ENCODE measurements around the gene ZFP82. TPM values are rescaled to one million over a fixed set of nuclear protein-coding genes. Genes with fewer than 3 reads are reported as not detected.

ZFP82 gene
- polyA plus RNA-seq (2013, experiment 1 of 2) = 12.2 TPM
- 12.2 TPM for polyA plus RNA-seq (2013, experiment 2 of 2)

GRCh38 chr19:36418287-36419001 lies at the start of gene ZFP82:
Gene ZFP82, minus strand, starts transcription at chr19:36418644. Its CDS starts 8,855 bp downstream, at chr19:36409789.
- Histone ChIP-seq H3K4ac (ENCODE audit: low read length) (peak within 1 kb of the TSS; percentile 100), H2BK120ac (ENCODE audit: low read depth, low read length) (peak within 1 kb of the TSS; percentile 81), H3K9me3 (replicated peaks in 1 of 2; ENCODE audit: control insufficient read depth in 2 of 2, insufficient read depth in 1 of 2, low read depth in 1 of 2, low read length in 2 of 2) (peaks cover 2 to 44% of the 10 kb centered on the region in 2 donors), H3K36me3 (replicated peaks in 1 of 2; ENCODE audit: control insufficient read depth in 2 of 2, insufficient read depth in 2 of 2, low read length in 2 of 2) (peaks cover 0 to 31% of the 10 kb centered on the region in 2 donors), H3K4me3 (ENCODE audit: low read length in 2 of 2) (peak within 1 kb of the TSS; percentile 89 to 98), H2BK15ac (ENCODE audit: low read length) (peak within 1 kb of the TSS; percentile 83), H2AK5ac (ENCODE audit: low read depth, low read length) (peak within 1 kb of the TSS; percentile 93), H4K8ac (ENCODE audit: low read depth, low read length) (peak within 1 kb of the TSS; percentile 82), H3K27ac (replicated peaks; ENCODE audit: low read length) (peak within 1 kb of the TSS; percentile 78), H3K14ac (ENCODE audit: low read length) (peak within 1 kb of the TSS; percentile 98), H2AFZ (ENCODE audit: low read length) (peak within 1 kb of the TSS; percentile 99), H3K79me1 (ENCODE audit: low read depth, low read length) (peaks cover 11% of the 10 kb centered on the region), H3K23ac (ENCODE audit: low read depth, low read length, poor library complexity) (peak within 1 kb of the TSS; percentile 12), H2BK5ac (ENCODE audit: low read length) (peak within 1 kb of the TSS; percentile 93), H3K9ac (ENCODE audit: low read depth, low read length, poor library complexity) (peak within 1 kb of the TSS; percentile 98), H3K4me2 (ENCODE audit: insufficient read depth, low read length, poor library complexity, severe bottlenecking) (peak within 1 kb of the TSS; percentile 84), H3K18ac (ENCODE audit: low read length) (peak within 1 kb of the TSS; percentile 99), H3K27me3 (ENCODE audit: control insufficient read depth in 3 of 3, insufficient read depth in 3 of 3, low read depth in 1 of 3, low read length in 3 of 3) (peaks cover 0 to 19% (median 0%) of the 10 kb centered on the region in 3 experiments), H2BK12ac (ENCODE audit: low read length) (peak within 1 kb of the TSS; percentile 41), H4K91ac (ENCODE audit: low read depth, low read length, poor library complexity) (no peak within 1 kb of the TSS), H3K4me1 (ENCODE audit: control insufficient read depth in 2 of 2, insufficient read depth in 1 of 2, low read depth in 1 of 2, low read length in 2 of 2) (peaks cover 0 to 6% of the 10 kb centered on the region in 2 donors)
- no CpG with 5 or more reads among the region's 70 CpGs for WGBS, 2 donors (ENCODE audit: extremely low coverage in 2 of 2, insufficient read length in 2 of 2, insufficient replicate concordance in 1 of 2)
- DNase-seq (ENCODE audit: low spot score) = peak; percentile 83

- no peaks in the 10 kb centered on the region for H3K27me3 ChIP-seq (ENCODE audit: control insufficient read depth in 3 of 3, insufficient read depth in 3 of 3, low read depth in 1 of 3, low read length in 3 of 3)
- H2BK120ac ChIP-seq (ENCODE audit: low read depth, low read length) = no peak overlapping the region
- H3K9me3 ChIP-seq (replicated peaks in 1 of 2; ENCODE audit: control insufficient read depth in 2 of 2, insufficient read depth in 1 of 2, low read depth in 1 of 2, low read length in 2 of 2) = peaks cover 0 to 78% of the 10 kb centered on the region in 2 donors
- H3K18ac ChIP-seq (ENCODE audit: low read length) = no peak overlapping the region
- H2AK5ac ChIP-seq (ENCODE audit: low read depth, low read length) = no peak overlapping the region
- WGBS, 2 donors (ENCODE audit: extremely low coverage in 2 of 2, insufficient read length in 2 of 2, insufficient replicate concordance in 1 of 2) = no CpG with 5 or more reads among the region's 1 CpG
- no peak overlapping the region for H2BK5ac ChIP-seq (ENCODE audit: low read length)
- H4K91ac ChIP-seq (ENCODE audit: low read depth, low read length, poor library complexity) = no peak overlapping the region
- H2BK12ac ChIP-seq (ENCODE audit: low read length) = no peak overlapping the region
- H3K79me1 ChIP-seq (ENCODE audit: low read depth, low read length) = no peaks in the 10 kb centered on the region
- DNase-seq (ENCODE audit: low spot score) = no peak
- no peak overlapping the region for H3K9ac ChIP-seq (ENCODE audit: low read depth, low read length, poor library complexity)
- H3K4me1 ChIP-seq (ENCODE audit: control insufficient read depth in 2 of 2, insufficient read depth in 1 of 2, low read depth in 1 of 2, low read length in 2 of 2) = no peaks in the 10 kb centered on the region
- H3K36me3 ChIP-seq (replicated peaks in 1 of 2; ENCODE audit: control insufficient read depth in 2 of 2, insufficient read depth in 2 of 2, low read length in 2 of 2) = peaks cover 2 to 70% of the 10 kb centered on the region in 2 donors
- no peak overlapping the region for H3K4ac ChIP-seq (ENCODE audit: low read length)
- H3K14ac ChIP-seq (ENCODE audit: low read length) = no peak overlapping the region
- no peak overlapping the region for H3K4me3 ChIP-seq (ENCODE audit: low read length in 2 of 2)
- H2AFZ ChIP-seq (ENCODE audit: low read length) = no peak overlapping the region
- no peak overlapping the region for H4K8ac ChIP-seq (ENCODE audit: low read depth, low read length)
- H3K23ac ChIP-seq (ENCODE audit: low read depth, low read length, poor library complexity) = no peak overlapping the region
- no peak overlapping the region for H3K27ac ChIP-seq (replicated peaks; ENCODE audit: low read length)
- H2BK15ac ChIP-seq (ENCODE audit: low read length) = no peak overlapping the region
- H3K4me2 ChIP-seq (ENCODE audit: insufficient read depth, low read length, poor library complexity, severe bottlenecking) = no peak overlapping the region
These were observed 41.6 kb upstream of the ZFP82 start for GRCh38 chr19:36460046-36460445.

GRCh38 chr19:36456831-36457230 lies 38.4 kb upstream of the ZFP82 start:
- Histone ChIP-seq H4K91ac (ENCODE audit: low read depth, low read length, poor library complexity) (no peak overlapping the region), H3K9ac (ENCODE audit: low read depth, low read length, poor library complexity) (no peak overlapping the region), H4K8ac (ENCODE audit: low read depth, low read length) (no peak overlapping the region), H2AFZ (ENCODE audit: low read length) (no peak overlapping the region), H3K36me3 (replicated peaks in 1 of 2; ENCODE audit: control insufficient read depth in 2 of 2, insufficient read depth in 2 of 2, low read length in 2 of 2) (peaks cover 2 to 74% of the 10 kb centered on the region in 2 donors), H3K14ac (ENCODE audit: low read length) (no peak overlapping the region), H3K79me1 (ENCODE audit: low read depth, low read length) (no peaks in the 10 kb centered on the region), H2BK120ac (ENCODE audit: low read depth, low read length) (no peak overlapping the region), H3K4me1 (ENCODE audit: control insufficient read depth in 2 of 2, insufficient read depth in 1 of 2, low read depth in 1 of 2, low read length in 2 of 2) (no peaks in the 10 kb centered on the region), H2AK5ac (ENCODE audit: low read depth, low read length) (no peak overlapping the region), H3K23ac (ENCODE audit: low read depth, low read length, poor library complexity) (no peak overlapping the region), H3K27ac (replicated peaks; ENCODE audit: low read length) (no peak overlapping the region), H3K4me2 (ENCODE audit: insufficient read depth, low read length, poor library complexity, severe bottlenecking) (no peak overlapping the region), H2BK12ac (ENCODE audit: low read length) (no peak overlapping the region), H3K4me3 (ENCODE audit: low read length in 2 of 2) (no peak overlapping the region), H2BK15ac (ENCODE audit: low read length) (no peak overlapping the region), H3K9me3 (replicated peaks in 1 of 2; ENCODE audit: control insufficient read depth in 2 of 2, insufficient read depth in 1 of 2, low read depth in 1 of 2, low read length in 2 of 2) (peaks cover 4 to 81% of the 10 kb centered on the region in 2 donors), H3K4ac (ENCODE audit: low read length) (no peak overlapping the region), H2BK5ac (ENCODE audit: low read length) (no peak overlapping the region), H3K27me3 (ENCODE audit: control insufficient read depth in 3 of 3, insufficient read depth in 3 of 3, low read depth in 1 of 3, low read length in 3 of 3) (no peaks in the 10 kb centered on the region), H3K18ac (ENCODE audit: low read length) (no peak overlapping the region)
- DNase-seq (ENCODE audit: low spot score) = no peak
- no CpG with 5 or more reads among the region's 2 CpGs for WGBS, 2 donors (ENCODE audit: extremely low coverage in 2 of 2, insufficient read length in 2 of 2, insufficient replicate concordance in 1 of 2)

- H3K4me3 ChIP-seq (ENCODE audit: low read length in 2 of 2) = no peak overlapping the region
- H2BK5ac ChIP-seq (ENCODE audit: low read length) = no peak overlapping the region
- no peak overlapping the region for H3K9ac ChIP-seq (ENCODE audit: low read depth, low read length, poor library complexity)
- WGBS, 2 donors (ENCODE audit: extremely low coverage in 2 of 2, insufficient read length in 2 of 2, insufficient replicate concordance in 1 of 2) = no CpG with 5 or more reads among the region's 5 CpGs
- no peak overlapping the region for H2BK15ac ChIP-seq (ENCODE audit: low read length)
- H2AK5ac ChIP-seq (ENCODE audit: low read depth, low read length) = no peak overlapping the region
- H2AFZ ChIP-seq (ENCODE audit: low read length) = no peak overlapping the region
- H3K18ac ChIP-seq (ENCODE audit: low read length) = no peak overlapping the region
- no peak overlapping the region for H3K4me2 ChIP-seq (ENCODE audit: insufficient read depth, low read length, poor library complexity, severe bottlenecking)
- H3K14ac ChIP-seq (ENCODE audit: low read length) = no peak overlapping the region
- H3K27me3 ChIP-seq (ENCODE audit: control insufficient read depth in 3 of 3, insufficient read depth in 3 of 3, low read depth in 1 of 3, low read length in 3 of 3) = no peaks in the 10 kb centered on the region
- peaks cover 10 to 64% of the 10 kb centered on the region in 2 donors for H3K36me3 ChIP-seq (replicated peaks in 1 of 2; ENCODE audit: control insufficient read depth in 2 of 2, insufficient read depth in 2 of 2, low read length in 2 of 2)
- no peak overlapping the region for H2BK12ac ChIP-seq (ENCODE audit: low read length)
- H3K9me3 ChIP-seq (replicated peaks in 1 of 2; ENCODE audit: control insufficient read depth in 2 of 2, insufficient read depth in 1 of 2, low read depth in 1 of 2, low read length in 2 of 2) = peaks cover 14 to 87% of the 10 kb centered on the region in 2 donors
- H4K91ac ChIP-seq (ENCODE audit: low read depth, low read length, poor library complexity) = no peak overlapping the region
- H2BK120ac ChIP-seq (ENCODE audit: low read depth, low read length) = no peak overlapping the region
- no peak for DNase-seq (ENCODE audit: low spot score)
- H4K8ac ChIP-seq (ENCODE audit: low read depth, low read length) = no peak overlapping the region
- no peak overlapping the region for H3K4ac ChIP-seq (ENCODE audit: low read length)
- no peak overlapping the region for H3K23ac ChIP-seq (ENCODE audit: low read depth, low read length, poor library complexity)
- H3K4me1 ChIP-seq (ENCODE audit: control insufficient read depth in 2 of 2, insufficient read depth in 1 of 2, low read depth in 1 of 2, low read length in 2 of 2) = no peaks in the 10 kb centered on the region
- H3K79me1 ChIP-seq (ENCODE audit: low read depth, low read length) = no peaks in the 10 kb centered on the region
- H3K27ac ChIP-seq (replicated peaks; ENCODE audit: low read length) = no peak overlapping the region
These were observed 30.7 kb upstream of the ZFP82 start for GRCh38 chr19:36449059-36449670.

Data from neuronal stem cell (in vitro differentiated cells).